ENCODE measurements around the gene APMAP. TPM values are rescaled to one million over a fixed set of nuclear protein-coding genes. Genes with fewer than 3 reads are reported as not detected.

APMAP gene
- total RNA-seq, 3 donors from 2014 or later, result 46.3 to 51.5 (median 47.3) TPM

GRCh38 chr20:25038103-25038410, 45.5 kb upstream of the APMAP start:
- Histone ChIP-seq H3K9me3 (no peaks in the 10 kb centered on the region), H3K4me1 (ENCODE audit: low read depth) (peaks cover 64% of the 10 kb centered on the region), H3K4me3 (no peak overlapping the region), H3K36me3 (ENCODE audit: low read depth) (no peaks in the 10 kb centered on the region)
- ATAC-seq (peak; percentile 26), DNase-seq (no peak)
- TF ChIP-seq, protein P1, sequence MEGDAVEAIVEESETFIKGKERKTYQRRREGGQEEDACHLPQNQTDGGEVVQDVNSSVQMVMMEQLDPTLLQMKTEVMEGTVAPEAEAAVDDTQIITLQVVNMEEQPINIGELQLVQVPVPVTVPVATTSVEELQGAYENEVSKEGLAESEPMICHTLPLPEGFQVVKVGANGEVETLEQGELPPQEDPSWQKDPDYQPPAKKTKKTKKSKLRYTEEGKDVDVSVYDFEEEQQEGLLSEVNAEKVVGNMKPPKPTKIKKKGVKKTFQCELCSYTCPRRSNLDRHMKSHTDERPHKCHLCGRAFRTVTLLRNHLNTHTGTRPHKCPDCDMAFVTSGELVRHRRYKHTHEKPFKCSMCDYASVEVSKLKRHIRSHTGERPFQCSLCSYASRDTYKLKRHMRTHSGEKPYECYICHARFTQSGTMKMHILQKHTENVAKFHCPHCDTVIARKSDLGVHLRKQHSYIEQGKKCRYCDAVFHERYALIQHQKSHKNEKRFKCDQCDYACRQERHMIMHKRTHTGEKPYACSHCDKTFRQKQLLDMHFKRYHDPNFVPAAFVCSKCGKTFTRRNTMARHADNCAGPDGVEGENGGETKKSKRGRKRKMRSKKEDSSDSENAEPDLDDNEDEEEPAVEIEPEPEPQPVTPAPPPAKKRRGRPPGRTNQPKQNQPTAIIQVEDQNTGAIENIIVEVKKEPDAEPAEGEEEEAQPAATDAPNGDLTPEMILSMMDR (IDR thresholded peaks at IDR 0.05), result no peak
- intact Hi-C loops (cut with DNase I, micrococcal nuclease), result no loop called here

- no peaks in the 10 kb centered on the region for H3K9me3 ChIP-seq
- no peak overlapping the region for H3K4me3 ChIP-seq
- DNase-seq (peak in 1 of 3 donors; percentile 37), ATAC-seq (peak; percentile 52)
- peaks cover 62% of the 10 kb centered on the region for H3K4me1 ChIP-seq (ENCODE audit: low read depth)
- intact Hi-C loops (cut with DNase I, micrococcal nuclease), result no loop called here
- TF ChIP-seq, protein P1 (IDR thresholded peaks at IDR 0.05), result no peak
- no peaks in the 10 kb centered on the region for H3K36me3 ChIP-seq (ENCODE audit: low read depth)
These were observed 44.9 kb upstream of the APMAP start for GRCh38 chr20:25037288-25038102.

GRCh38 chr20:25036331-25036936, 43.9 kb upstream of the APMAP start:
- Histone ChIP-seq H3K4me3 (no peak overlapping the region), H3K9me3 (no peaks in the 10 kb centered on the region), H3K4me1 (ENCODE audit: low read depth) (peaks cover 58% of the 10 kb centered on the region), H3K36me3 (ENCODE audit: low read depth) (no peaks in the 10 kb centered on the region)
- no peak for ATAC-seq
- TF ChIP-seq, protein P1 (IDR thresholded peaks at IDR 0.05), result no peak
- intact Hi-C loops (cut with DNase I, micrococcal nuclease), result no loop called here
- DNase-seq, result no peak

- H3K36me3 ChIP-seq (ENCODE audit: low read depth), result no peaks in the 10 kb centered on the region
- DNase-seq (no peak), ATAC-seq (no peak)
- intact Hi-C loops (cut with DNase I, micrococcal nuclease), result no loop called here
- no peak overlapping the region for H3K4me3 ChIP-seq
- TF ChIP-seq, protein P1 (IDR thresholded peaks at IDR 0.05), result no peak
- H3K9me3 ChIP-seq, result no peaks in the 10 kb centered on the region
- peaks cover 58% of the 10 kb centered on the region for H3K4me1 ChIP-seq (ENCODE audit: low read depth)
These were observed 43.4 kb upstream of the APMAP start for GRCh38 chr20:25035921-25036320.

- TF ChIP-seq, protein P1 (IDR thresholded peaks at IDR 0.05), result no peak
- ATAC-seq, result peak; percentile 7
These were observed 41.4 kb upstream of the APMAP start for GRCh38 chr20:25033924-25034300.

More at GRCh38 chr20:25033924-25034300, 41.4 kb upstream of the APMAP start:
- Histone ChIP-seq H3K4me3 (no peak overlapping the region), H3K36me3 (ENCODE audit: low read depth) (no peaks in the 10 kb centered on the region), H3K9me3 (no peaks in the 10 kb centered on the region), H3K4me1 (ENCODE audit: low read depth) (peaks cover 39% of the 10 kb centered on the region)
- intact Hi-C loops (cut with DNase I, micrococcal nuclease), result no loop called here
- peak in 1 of 3 donors; percentile 15 for DNase-seq

Data from mucosa of descending colon (tissue), 3 donors.